Stimulated activated effector memory CD8-positive, alpha-beta T cell treated with anti-CD3 and anti-CD28 coated beads, Interleukin-12 subunit alpha, Interleukin-12 subunit beta, amount 100 ng/mL, for 72 hours (primary cell): ENCODE data around the gene SLC31A2.

ENCODE experiments used
- ATAC-seq: fragments of 150-1000 bp; cut with Tn5 transposase; 2 replicates; pipeline ENCODE4 v1.10.0; 2021
- DNase-seq, 2 donors: peaks; one replicate each; pipeline ENCODE4 v3.0.0; 2021 to 2022; ENCODE audit warnings: low spot score in 2 of 2
- H3K27ac Mint-ChIP-seq: one replicate; pipeline ENCODE4 v1.8.0; 2022; ENCODE audit warnings: mild to moderate bottlenecking, mixed read lengths
- H3K36me3 Mint-ChIP-seq: one replicate; pipeline ENCODE4 v1.8.0; 2022; ENCODE audit warnings: mild to moderate bottlenecking, mixed read lengths
- H3K4me1 Mint-ChIP-seq: one replicate; pipeline ENCODE4 v1.8.0; 2022; ENCODE audit warnings: mixed read lengths
- H3K4me3 Mint-ChIP-seq: one replicate; pipeline ENCODE4 v1.8.0; 2022; ENCODE audit warnings: mild to moderate bottlenecking, mixed read lengths
- H3K9me3 Mint-ChIP-seq: one replicate; pipeline ENCODE4 v1.8.0; 2022; ENCODE audit warnings: mixed read lengths

SLC31A2 gene

DNA sequence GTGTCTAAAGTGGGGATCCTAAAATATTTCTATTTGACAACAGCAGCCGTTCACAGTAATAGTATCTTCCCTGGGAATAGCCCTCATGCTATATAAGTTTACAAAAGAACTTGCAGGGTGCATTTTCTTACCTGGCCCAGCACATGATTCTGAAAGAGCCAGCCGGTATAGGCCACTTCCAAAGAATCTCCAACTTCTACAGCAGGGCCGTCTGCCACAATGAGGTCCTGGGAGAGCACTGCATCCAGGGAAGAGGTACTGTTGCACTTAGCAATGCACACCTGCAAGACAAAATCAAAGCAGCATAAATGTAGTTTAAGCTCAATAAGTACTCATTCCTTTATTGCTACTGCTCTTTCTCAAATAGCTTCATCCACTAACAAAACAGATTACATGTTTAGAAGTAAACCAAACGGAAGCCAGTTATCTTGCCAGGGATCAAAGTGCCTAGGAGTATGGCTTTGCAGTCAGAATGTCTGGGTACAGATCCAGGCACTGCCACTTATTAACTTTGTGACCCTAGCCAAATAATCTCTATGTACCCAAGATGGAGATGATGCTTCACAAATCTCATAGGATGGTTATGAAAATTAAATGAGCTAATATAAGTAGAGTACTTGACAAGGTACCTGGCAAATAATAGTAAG lies 49.0 kb downstream of the SLC31A2 start:
- Mint-ChIP-seq H3K4me1 (no peaks in the 10 kb centered on the region), H3K9me3 (no peaks in the 10 kb centered on the region), H3K27ac (no peak overlapping the region), H3K4me3 (no peak overlapping the region), H3K36me3 (peaks cover 99% of the 10 kb centered on the region)
- no peak for ATAC-seq
- DNase-seq = no peak

GRCh38 chr9:113205432-113205831 lies 54.6 kb downstream of the SLC31A2 start:
- DNase-seq (no peak), ATAC-seq (no peak)
- H3K27ac Mint-ChIP-seq = no peak overlapping the region
- H3K9me3 Mint-ChIP-seq = no peaks in the 10 kb centered on the region
- H3K4me1 Mint-ChIP-seq = no peaks in the 10 kb centered on the region
- H3K4me3 Mint-ChIP-seq = no peak overlapping the region
- peaks cover 100% of the 10 kb centered on the region for H3K36me3 Mint-ChIP-seq

DNA sequence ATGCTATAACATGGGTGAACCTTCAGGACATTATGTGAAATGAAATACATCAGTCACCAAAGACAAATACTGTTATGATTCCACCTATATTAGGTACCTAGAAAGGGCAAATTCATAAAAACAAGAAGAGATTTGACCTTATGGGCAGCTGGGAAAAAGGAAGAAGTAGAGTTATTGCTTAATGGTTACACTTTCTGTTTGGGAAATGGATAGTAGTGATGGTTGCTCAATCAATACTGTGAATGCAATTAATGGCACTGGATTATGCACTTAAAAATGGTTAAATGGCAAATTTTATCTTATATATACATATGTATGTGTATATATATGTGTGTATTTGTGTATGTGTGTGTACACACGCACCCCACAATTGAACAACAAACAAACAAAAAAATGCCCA lies 55.1 kb downstream of the SLC31A2 start:
- Mint-ChIP-seq H3K36me3 (peaks cover 100% of the 10 kb centered on the region), H3K27ac (no peak overlapping the region), H3K4me3 (no peak overlapping the region), H3K4me1 (no peaks in the 10 kb centered on the region), H3K9me3 (no peaks in the 10 kb centered on the region)
- ATAC-seq (no peak), DNase-seq (no peak)

GRCh38 chr9:113210815-113211214 lies 60.0 kb downstream of the SLC31A2 start:
- peaks cover 98% of the 10 kb centered on the region for H3K36me3 Mint-ChIP-seq
- H3K4me3 Mint-ChIP-seq = no peak overlapping the region
- peaks cover 16% of the 10 kb centered on the region for H3K4me1 Mint-ChIP-seq
- H3K9me3 Mint-ChIP-seq = no peaks in the 10 kb centered on the region
- DNase-seq (no peak), ATAC-seq (no peak)
- no peak overlapping the region for H3K27ac Mint-ChIP-seq
